Fibroblast of skin of abdomen (primary cell): ENCODE measurements around the gene DNAAF3.

Experiments used
- DNase-seq: peaks from one replicate; pipeline ENCODE4 v3.0.0-alpha.2; 2013

Gene DNAAF3

GRCh38 chr19:55116232-55116858, 50.1 kb downstream of the DNAAF3 start:
- DNase-seq: peak; percentile 44

- peak; percentile 20 for DNase-seq
Observed at GRCh38 chr19:55115446-55116065, 50.9 kb downstream of the DNAAF3 start.

- no peak for DNase-seq
Observed at GRCh38 chr19:55114566-55115145, 51.8 kb downstream of the DNAAF3 start.

GRCh38 chr19:55113570-55114039, 52.8 kb downstream of the DNAAF3 start:
- peak; percentile 79 for DNase-seq

GRCh38 chr19:55112777-55113569, 53.4 kb downstream of the DNAAF3 start:
- DNase-seq: no peak

GRCh38 chr19:55112246-55112776, 54.1 kb downstream of the DNAAF3 start:
- DNase-seq: no peak

- DNase-seq: no peak
Observed at GRCh38 chr19:55111238-55111831, 55.1 kb downstream of the DNAAF3 start.

GRCh38 chr19:55109527-55110291, 56.7 kb downstream of the DNAAF3 start:
- DNase-seq: no peak
